Measurements from ENCODE around the gene LPAR6.
A peak's percentile ranks its signal among the peaks of the same experiment; 100 is the strongest.

The LPAR6 gene

DNA sequence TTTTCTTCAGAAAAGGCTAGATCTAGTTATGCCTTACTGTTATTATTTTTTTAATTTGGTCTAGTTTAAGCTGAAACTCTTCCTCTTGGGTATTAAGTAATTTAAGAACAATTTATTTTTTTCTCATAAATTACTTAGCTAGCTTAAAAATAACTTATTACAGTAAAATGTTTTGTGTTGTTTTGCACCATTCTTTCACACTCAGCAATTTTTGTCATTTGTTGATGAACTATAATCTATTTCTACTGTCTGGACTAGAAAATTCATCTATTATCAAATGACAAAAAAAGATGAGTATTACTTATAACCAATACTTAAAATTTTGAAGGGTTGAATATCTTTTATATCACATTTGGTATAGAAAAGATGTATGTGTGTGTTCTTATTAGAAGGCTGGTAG, 1.6 kb upstream of the LPAR6 start:
- no peak for DNase-seq (ENCODE audit: low spot score)

GRCh38 chr13:48411841-48412531, 927 bp downstream of the LPAR6 start:
- DNase-seq (ENCODE audit: low spot score), result no peak

DNA sequence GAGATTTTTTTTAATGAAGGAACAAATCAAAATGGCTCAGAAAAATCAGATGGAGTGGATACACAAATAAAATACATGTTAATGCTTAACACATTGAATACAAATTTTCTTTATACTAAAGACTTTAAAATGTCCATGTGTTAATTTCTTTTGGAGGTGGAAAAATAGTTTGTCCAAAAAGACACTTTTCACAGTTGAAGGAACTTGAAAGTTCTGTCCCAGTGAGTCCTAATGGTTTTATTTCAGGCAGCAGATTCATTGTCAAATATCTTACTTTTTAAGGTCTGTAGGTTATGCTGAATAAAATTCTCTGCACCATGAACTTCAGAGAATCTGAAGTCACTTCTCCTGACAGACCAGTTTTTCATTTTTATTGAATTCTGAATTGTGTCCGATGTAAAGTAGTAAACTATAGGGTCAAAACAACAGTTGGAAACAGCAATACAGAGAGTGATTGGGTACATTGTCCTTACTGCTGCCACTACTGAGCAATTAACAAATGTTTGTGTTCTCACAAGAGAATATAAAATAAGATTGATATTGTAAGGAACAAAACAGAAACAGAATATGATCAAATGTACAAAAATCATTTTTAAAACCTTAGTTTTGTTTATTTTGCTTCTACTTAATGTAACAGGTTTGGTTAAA, 1.6 kb downstream of the LPAR6 start:
- no peak for DNase-seq (ENCODE audit: low spot score)

DNA sequence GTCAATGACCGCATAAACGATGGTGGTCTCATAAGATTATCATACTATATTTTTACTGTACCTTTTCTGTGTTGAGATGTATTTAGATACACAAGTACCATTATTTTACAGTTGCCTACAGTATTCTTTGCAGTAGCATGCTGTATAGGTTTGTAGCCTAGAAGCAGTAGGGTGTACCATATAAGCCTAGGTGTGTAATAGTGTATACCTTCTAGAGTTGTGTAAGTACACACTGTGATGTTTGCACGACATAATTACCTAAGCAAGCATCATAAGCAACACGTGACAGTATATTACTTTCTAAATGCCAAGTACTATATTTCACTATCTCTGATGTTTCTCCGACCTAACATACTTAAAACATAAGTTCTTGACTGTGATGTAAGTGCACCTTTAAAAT, 2.7 kb downstream of the LPAR6 start:
- DNase-seq (ENCODE audit: low spot score), result no peak

GRCh38 chr13:48405875-48406274, 7.0 kb downstream of the LPAR6 start:
- no peak for DNase-seq (ENCODE audit: low spot score)

DNA sequence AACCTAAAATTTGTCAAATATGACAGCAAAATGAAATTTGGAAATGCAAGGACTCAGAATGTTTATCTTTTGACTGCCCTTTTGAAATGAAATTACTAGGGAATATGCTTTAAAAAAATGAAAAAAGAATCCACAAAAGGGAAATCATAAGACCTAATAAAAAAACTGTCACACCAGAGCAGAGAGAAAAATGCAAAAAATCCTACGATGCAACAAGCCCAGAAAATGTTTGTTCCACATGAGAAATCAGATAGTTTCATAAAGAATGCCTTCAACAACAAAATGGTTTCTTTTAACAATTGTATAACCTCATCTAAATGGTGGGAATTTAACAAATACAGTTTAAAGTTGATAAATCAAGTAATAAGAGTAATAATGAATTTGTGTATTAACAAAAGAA, 8.0 kb downstream of the LPAR6 start:
- DNase-seq (ENCODE audit: low spot score), result peak; percentile 14

DNA sequence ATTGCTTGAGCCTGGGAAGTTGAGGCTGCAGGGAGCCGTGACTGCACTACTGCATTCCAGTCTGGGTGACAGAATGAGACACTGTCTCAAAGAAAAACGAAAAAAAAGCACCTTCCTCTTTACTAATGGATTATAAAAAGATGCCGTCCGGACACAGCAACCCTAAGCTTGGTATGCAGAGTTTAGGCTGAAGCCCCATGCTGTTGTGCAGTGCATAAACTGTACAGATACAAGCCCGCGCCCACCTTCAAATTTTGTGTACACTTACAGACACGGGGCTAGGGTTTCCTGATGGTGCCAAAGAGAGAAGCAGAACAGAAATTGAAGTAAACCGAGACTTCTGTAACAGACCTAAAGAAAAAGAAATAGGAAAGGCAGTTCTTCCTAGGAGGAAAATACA, 9.0 kb downstream of the LPAR6 start:
- DNase-seq (ENCODE audit: low spot score), result no peak

- DNase-seq (ENCODE audit: low spot score), result peak; percentile 14
Observed at GRCh38 chr13:48403151-48403631, 9.7 kb downstream of the LPAR6 start.

DNA sequence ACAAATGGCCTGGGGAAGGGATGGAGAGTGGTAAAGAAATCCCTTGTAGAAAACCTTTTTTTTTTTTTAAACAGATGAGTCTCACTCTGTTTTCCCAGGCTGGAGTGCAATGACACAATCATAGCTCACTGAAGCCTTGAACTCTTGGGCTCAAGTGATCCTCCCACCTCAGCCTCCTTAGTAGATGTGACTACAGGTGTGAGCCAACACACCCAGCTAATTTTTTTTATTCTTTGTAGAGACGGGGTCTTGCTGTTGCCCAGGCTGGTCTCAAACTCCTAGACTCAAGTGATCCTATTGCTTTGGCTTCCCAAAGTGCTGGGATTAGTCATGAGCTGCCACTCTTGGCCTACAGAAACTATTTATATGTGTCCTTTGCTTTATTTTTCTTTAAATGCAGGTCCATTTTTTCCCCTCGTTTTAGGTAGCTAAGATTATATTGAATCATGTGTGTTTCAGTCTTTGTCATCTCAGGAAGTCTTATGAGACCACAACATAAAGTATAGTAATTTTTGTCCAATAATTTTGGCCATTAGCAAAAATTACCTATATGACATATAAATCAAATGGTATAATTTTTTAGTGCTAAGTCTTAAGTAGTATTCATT, 10.5 kb downstream of the LPAR6 start:
- no peak for DNase-seq (ENCODE audit: low spot score)

- no peak for DNase-seq (ENCODE audit: low spot score)
Observed at GRCh38 chr13:48401480-48401879, 11.4 kb downstream of the LPAR6 start.

DNA sequence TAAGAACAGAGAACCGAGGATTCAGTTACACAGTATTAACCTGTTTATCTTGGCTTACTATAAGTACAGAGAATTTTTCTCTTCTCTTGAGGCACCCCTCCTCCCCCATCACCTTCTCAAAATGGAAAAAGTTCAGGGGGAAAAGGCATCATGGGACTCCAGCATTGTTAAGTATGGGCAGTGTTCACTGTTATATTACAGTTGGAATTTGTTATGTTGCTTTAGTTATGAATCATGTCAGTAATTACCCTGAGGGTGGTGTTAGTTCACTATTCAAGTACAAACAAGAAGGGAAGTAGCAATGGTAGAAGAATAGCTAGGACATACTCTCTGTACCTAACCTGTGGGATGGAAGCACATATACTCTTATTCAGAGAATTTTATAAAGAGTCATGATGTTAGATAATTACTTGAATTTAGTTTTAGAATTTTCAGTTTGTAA, 12.0 kb downstream of the LPAR6 start:
- DNase-seq (ENCODE audit: low spot score), result peak; percentile 34

- no peak for DNase-seq (ENCODE audit: low spot score)
Observed at GRCh38 chr13:48400090-48400694, 12.7 kb downstream of the LPAR6 start.

DNA sequence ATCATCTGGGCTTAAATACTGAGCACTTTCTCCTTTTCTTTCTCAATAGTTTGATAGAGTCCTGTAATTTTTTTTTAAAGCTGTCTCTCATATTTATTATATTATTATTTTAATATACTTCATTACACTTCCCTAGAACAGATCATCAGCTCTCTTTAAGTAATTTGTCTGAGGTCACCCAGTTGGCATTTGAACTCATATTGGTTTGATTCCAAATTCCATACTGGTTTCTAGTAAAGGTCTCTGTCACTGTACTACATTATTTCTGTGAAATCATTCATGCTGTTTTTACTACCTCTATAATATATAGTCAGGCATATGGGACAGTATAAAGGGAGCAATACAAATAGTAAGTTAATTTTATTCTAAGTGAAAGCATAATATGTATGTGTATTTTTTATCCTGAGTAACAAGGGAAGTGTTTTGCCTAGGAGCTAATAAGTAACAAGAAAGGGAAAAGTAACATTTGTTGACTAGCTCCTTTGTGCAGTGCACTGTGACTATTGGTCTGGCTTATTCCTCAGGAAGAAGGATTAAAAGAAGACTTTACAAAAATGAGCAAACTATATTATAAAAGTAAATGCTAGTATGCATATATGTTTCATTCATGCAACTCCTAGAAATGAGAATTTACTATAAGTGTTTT, 14.3 kb downstream of the LPAR6 start:
- no peak for DNase-seq (ENCODE audit: low spot score)

GRCh38 chr13:48397744-48398143, 15.2 kb downstream of the LPAR6 start:
- no peak for DNase-seq (ENCODE audit: low spot score)

GRCh38 chr13:48393698-48394085, 19.2 kb downstream of the LPAR6 start:
- DNase-seq (ENCODE audit: low spot score), result no peak

DNA sequence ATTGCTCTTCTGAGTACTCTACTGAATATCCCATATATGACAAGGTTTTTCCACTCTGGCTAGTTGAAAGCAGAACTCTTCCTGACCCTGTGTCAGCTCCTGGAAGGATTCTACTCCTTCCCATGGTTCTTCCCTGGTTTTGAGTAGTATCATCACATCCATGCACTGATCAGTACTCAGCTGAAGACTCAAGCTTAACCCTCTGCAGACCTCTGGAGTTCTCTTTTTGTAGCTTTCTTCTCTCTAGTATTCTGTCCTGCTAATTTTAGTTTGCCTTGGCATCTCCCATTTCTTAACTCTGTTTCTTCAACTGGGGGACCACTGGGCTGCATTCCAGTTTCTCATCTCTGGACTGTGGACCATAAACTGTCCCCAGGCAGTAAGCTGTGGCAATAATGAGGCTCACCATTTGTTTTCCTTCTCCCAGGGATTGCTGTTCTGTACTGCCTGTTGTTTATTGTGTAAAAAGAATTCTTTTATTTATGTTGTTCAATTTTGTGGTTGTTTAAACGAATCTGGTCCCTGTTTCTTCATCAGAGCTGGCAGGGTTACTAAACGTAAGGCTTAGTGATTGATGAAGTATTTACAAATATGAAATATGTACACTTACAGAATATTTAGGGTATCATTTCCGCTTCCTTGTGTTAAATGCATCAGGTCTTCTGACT, 19.7 kb downstream of the LPAR6 start:
- no peak for DNase-seq (ENCODE audit: low spot score)

DNA sequence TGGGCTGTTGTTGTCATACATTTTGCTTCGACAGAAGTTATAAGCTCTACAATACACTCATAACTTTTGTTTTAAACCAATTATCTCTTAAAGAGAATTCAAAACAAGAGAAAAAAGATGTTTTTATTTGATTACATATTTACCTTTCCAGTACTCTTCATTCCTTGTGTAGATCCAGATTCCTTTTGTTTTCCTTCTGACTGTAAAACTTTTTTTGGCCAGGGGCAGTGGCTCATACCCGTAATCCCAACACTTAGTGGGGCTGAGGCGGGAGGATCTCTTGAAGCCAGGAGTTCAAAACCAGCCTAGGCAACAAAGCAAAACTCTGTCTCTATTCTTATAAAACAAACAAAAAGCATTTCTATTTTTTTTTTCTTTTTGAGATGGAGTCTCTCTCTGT, 21.7 kb downstream of the LPAR6 start:
- no peak for DNase-seq (ENCODE audit: low spot score)

DNA sequence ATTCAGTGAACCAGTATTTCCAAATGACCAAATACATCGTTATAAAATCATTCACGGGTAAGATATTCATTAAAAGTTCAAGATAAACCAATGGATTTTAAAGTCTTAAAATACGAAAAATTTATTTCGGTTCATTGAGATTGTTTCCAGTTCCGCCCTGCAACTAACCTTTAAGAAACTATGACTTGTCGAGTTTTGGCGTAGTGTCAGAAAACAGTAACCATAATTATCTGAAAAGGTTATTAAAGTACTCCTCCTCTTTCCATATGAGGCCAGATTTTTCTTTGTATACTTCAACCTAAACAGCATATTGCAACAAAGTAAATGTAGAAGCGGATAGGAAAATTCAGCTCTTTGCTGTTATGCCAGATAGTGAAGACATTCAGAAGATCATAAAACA, 26.1 kb downstream of the LPAR6 start:
- DNase-seq (ENCODE audit: low spot score), result no peak

GRCh38 chr13:48383384-48383783, 29.5 kb downstream of the LPAR6 start:
- DNase-seq (ENCODE audit: low spot score), result no peak

DNA sequence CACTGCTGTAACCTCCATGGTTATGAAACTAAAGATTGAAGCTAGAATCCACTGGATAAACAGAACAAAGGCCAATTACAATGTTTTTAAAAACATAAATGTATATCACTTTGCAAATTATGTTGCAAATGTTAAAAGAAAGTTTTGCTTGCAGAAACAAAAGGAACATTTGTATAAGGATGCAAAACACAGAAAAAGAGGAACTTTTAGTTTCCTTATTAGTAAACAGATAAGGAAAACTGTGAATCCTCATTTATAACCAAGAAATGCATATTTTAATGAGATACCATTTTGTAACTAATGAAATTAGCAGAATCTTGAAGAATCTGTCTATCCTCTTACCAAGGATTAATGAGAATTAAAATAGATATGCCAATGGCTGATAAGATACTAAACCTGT, 32.3 kb downstream of the LPAR6 start:
- DNase-seq (ENCODE audit: low spot score), result no peak

- no peak for DNase-seq (ENCODE audit: low spot score)
Observed at GRCh38 chr13:48377857-48378256, 35.1 kb downstream of the LPAR6 start.

GRCh38 chr13:48370815-48371214, 42.1 kb downstream of the LPAR6 start:
- no peak for DNase-seq (ENCODE audit: low spot score)

Data from AG20443 (cell line).